Subcutaneous adipose tissue (tissue), 4 donors: ENCODE data around the gene PLXNA2. TPM values are rescaled to one million over a fixed set of nuclear protein-coding genes. Genes with fewer than 3 reads are reported as not detected.

Experiments used
- total RNA-seq, 4 donors: library from RNA; depleted of rRNA; stranded (reverse); fragments of >200 nt; gene quantifications; one replicate each; pipeline ENCODE4 v1.1.0, GENCODE V29; 2016
- TF ChIP-seq, protein P1 (sequence below): fragments of 450-650 bp; IDR thresholded peaks from one replicate; pipeline ENCODE4 v1.5.1; 2016; ENCODE audit warnings: low read depth, mild to moderate bottlenecking, control low read depth, antibody characterized with exemption, moderate library complexity

PLXNA2 gene
- total RNA-seq, 4 donors from 2014 or later, result 6.8 to 37.5 (median 14.3) TPM

DNA sequence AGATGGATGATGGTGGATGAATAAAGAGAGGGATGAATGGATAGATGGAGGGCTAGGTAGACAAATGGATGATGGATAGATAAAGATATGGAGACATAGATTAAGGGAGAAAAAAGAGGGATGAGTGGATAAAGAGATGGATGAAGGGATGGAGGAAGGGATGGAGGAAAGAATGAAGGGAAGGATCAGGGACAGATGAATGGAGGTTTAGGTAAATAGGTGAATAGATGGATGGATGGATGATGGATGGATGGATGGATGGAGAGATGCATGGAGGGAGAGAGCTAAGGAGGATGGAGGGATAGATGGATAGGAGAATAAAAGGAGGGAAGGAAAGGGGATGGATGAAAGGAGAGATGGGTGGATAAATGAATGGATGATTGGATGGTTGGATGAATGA is 28.8 kb downstream of the PLXNA2 start:
- TF ChIP-seq, protein P1, sequence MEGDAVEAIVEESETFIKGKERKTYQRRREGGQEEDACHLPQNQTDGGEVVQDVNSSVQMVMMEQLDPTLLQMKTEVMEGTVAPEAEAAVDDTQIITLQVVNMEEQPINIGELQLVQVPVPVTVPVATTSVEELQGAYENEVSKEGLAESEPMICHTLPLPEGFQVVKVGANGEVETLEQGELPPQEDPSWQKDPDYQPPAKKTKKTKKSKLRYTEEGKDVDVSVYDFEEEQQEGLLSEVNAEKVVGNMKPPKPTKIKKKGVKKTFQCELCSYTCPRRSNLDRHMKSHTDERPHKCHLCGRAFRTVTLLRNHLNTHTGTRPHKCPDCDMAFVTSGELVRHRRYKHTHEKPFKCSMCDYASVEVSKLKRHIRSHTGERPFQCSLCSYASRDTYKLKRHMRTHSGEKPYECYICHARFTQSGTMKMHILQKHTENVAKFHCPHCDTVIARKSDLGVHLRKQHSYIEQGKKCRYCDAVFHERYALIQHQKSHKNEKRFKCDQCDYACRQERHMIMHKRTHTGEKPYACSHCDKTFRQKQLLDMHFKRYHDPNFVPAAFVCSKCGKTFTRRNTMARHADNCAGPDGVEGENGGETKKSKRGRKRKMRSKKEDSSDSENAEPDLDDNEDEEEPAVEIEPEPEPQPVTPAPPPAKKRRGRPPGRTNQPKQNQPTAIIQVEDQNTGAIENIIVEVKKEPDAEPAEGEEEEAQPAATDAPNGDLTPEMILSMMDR, result no peak

DNA sequence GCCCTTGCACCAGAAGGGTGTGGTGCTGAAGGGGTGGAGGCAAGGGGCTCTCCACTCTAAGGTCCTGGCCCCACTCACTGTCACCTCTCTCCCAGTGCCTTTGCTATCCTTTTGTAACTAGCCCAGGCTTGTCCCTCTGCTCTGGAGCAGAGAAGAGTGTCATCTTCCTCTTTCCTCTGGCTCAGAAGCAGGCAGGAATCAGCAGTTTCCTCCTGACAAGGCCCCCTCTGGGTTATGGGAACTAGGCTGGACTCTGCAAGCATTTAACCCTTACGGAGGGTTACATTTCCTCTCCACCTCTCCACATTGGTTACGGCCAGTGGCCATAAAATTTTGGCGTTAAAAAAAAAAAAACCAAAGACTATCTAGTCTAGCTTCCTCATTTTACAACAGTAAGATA is 30.4 kb downstream of the PLXNA2 start:
- TF ChIP-seq, protein P1, result no peak

DNA sequence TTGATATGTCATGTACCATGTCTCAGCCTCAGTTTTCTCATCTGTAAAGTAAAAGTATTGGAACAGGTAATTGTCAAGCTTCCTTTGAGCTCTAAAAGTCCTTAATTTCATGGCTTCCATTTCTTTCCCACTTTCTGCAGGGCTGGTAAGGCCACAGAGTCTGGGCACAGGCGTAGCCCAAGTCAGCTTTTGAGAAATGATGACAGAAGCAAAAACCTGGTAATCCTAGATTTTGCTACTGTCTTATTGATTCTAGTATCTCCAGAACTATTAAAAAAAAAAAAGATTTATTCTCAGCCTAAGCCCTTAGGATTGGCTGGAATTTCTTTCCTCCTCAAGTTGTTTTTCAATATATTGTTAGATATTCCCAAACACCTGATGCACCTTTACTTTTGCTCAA is 31.3 kb downstream of the PLXNA2 start:
- TF ChIP-seq, protein P1, result no peak

DNA sequence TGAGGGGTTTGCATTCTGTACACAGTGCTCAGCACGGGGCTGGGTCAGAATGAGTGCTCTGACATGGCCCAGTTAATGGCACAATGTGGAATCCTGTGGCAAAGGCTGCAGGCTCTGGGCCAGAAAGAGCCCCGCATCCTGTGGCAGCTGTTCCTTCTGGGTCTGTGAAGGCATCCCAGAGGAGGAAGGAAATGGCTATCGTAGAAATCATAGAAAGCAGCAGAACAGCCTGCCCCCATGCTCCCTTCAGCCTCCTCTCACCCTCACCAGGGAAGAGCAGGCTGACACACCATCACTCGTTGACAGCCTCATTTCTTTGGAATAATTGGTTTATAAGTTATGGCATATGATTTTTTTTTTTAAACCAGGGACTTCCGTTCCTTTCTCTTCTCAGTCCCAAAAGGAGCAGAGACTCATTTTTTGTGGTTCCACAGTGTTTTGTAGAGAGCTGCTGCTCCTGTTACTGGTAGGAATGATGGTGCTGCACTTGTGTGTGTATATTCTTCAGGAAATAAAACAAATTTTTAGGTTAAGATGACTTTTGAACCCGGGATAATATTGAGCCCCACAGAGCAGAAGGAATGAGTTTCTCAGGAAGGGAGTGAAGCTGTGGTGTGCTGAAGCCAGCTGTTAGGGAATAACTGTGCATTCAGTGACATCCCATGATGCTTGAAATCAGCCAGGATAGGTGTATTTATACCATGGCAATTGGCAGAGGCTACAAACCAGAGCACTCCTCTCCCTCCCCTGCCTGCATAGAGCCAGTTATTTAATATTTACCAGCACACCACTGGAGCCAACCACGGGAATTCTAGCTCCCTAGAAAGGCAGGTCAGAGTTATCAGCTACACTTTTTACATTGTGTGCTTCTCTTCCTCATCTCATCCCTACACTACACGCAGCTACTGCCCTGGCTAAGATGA is 32.0 kb downstream of the PLXNA2 start:
- TF ChIP-seq, protein P1, result no peak

DNA sequence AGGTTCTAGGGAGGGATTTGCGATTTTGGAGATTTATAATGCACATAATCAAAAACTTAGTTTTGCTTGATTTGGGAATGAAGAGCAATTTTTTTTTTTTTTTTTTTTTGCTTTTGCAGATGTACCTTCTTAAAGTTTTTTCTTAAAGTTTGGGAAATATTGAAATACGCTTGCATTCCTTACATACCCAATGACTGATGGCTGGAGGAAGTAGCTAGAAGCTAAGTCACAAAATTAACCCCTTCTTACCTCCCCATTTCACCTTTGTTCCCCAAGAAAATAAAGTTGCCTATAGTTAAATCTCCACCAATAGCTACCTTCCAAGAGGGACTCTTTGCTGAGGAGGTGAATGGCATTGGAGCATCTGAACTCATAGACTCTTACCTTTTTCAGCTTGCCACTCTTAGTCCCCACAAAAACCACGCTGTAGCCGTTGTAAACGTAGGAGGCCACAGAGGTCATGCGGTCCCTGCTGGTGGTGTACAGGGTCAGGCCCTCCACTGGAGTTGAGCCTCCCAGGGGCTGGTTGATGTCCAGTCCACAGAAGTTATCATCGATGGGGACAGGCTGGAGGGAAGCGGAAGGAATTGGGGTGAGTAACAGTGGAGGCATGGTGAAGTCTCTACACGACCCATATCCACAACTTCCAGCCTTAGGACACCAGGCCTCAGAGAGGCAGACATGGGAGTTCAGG is 34.1 kb downstream of the PLXNA2 start:
- TF ChIP-seq, protein P1, result no peak

DNA sequence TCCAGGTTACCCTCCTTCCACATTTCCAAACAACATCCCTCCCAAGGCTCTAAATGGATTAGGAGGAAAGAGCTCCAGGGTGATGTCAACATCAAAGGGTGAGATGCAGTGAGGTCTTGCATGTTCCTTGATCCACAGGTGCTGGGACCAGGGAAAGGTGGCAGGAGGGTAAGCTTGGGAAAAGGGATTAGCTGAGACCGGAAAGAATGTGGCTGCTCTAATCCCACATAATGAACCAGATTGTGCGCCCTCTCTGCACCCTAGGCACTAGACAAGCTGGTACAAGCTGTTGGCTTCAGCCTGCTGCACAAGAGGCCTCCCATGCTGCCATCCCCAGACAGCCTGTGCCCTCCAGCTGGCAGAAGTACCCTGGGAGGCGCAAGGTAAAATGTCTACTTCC is 34.9 kb downstream of the PLXNA2 start:
- TF ChIP-seq, protein P1, result no peak

DNA sequence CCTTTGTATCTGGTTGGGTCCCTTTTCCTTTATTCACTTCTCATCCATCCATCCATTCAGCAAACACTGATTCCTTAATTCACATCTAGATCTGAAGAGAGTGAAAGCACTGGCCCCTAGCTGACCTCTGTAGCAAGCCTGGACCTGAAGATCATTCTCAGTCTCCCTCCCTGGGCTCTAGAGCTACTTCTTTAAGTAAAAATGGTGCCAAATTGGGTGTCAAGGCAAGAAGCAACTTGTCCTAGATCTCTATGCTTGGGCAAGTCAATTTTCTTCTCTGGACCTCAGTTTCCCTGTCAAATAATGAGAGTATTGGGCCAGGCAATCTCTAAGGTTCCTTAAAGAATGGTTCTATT is 36.1 kb downstream of the PLXNA2 start:
- TF ChIP-seq, protein P1, result no peak
